ENCODE measurements around the gene DAB1. TPM values are rescaled to one million over a fixed set of nuclear protein-coding genes. Genes with fewer than 3 reads are reported as not detected.

Gene DAB1
- total RNA-seq, 1 experiment from 2014 or later, result not detected

DNA sequence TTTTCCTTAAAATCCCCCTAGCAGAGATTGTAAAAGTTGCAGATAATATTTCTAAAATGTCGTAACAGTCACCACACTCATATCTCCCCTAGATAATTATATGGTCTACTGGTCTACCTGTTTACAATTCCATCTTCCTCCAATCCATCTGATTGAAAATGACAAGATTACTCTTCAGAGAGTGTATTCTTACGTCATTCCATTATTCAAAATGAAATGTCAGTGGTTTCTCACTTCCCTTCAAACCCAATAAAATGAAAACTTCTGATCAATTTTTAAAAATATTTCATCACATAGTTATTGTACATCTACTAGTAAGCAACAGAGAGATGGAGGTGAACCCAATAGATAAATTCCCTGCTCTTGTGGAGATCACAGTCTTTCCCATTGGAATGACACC, 255.9 kb downstream of the DAB1 start:
- DNase-seq (ENCODE audit: low read depth), result no peak

DNA sequence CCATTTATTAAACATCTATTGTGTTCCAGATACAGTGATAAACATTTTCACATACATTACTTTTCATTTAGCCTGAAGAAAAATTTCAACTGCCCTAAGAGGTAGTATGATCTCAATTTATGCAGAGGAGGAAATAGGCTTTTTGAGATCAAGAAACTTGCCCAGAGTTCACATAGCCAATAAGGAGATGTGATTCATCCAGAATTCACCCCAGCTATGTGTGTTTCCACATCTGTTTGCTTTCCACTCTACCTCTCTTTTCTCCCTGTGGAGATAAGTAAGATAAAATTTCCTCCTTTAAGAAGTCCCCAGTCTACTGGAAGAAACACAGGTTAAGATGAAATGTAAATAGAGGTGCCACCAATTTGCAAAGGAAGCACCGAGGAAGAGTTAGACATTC, 258.3 kb downstream of the DAB1 start:
- DNase-seq (ENCODE audit: low read depth), result no peak

DNA sequence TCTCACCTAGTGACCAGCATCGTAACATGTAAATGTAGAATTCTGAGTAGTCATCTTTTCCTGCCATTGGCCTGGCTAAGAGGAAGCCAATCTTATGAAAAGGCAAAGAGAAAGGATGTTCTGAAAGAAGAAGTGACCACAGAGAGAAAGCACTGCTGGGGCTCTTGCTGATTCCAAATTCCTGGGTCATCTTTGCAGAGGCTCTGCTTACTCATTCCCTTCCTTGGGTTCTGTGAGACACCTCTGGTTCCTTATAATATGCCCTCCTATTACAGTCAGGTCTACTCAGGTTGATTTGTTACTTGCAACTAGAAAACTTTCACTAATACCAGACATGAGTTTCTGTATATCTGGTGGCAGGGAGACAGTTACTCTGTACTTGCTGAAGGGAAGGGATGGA, 259.3 kb downstream of the DAB1 start:
- DNase-seq (ENCODE audit: low read depth), result no peak

DNA sequence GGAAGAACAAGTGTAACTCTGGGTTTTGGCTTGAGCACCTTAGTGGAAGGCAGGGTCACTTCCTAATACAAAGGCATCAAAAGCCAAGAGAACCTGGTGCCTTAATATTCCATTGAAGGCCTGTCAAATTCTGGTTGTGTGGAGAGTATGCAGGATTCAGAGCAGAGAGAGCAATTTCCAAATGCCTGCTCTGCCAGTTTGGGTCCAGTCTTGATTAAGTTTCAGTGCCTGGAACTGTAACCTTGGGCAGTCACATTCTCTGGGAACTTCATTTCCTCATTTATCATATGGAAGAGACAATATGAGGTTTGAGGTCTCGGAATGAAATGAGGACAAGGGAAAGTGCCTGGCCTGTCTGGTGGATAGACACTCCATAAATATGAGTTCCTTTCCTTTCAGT, 260.1 kb downstream of the DAB1 start:
- DNase-seq (ENCODE audit: low read depth), result no peak

DNA sequence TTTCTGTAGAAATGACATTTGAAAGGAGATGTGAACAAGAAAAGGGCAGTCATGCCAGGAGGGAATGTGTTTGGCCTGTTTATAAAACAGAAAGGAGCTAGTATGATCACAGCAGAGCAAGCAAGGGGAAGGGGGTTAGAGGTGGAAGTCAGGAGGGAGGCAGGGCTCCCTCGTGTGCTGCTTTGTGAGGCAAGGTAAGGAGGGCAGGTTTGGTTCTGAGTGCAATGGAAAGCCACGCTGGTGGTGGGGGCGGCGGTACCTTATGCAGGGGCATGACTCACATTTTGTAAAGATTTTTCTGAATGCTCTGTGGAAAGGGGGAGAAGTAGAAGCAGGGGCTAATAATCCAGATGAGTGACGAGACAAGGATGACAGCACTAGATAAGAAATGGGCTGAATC, 260.5 kb downstream of the DAB1 start:
- no peak for DNase-seq (ENCODE audit: low read depth)

DNA sequence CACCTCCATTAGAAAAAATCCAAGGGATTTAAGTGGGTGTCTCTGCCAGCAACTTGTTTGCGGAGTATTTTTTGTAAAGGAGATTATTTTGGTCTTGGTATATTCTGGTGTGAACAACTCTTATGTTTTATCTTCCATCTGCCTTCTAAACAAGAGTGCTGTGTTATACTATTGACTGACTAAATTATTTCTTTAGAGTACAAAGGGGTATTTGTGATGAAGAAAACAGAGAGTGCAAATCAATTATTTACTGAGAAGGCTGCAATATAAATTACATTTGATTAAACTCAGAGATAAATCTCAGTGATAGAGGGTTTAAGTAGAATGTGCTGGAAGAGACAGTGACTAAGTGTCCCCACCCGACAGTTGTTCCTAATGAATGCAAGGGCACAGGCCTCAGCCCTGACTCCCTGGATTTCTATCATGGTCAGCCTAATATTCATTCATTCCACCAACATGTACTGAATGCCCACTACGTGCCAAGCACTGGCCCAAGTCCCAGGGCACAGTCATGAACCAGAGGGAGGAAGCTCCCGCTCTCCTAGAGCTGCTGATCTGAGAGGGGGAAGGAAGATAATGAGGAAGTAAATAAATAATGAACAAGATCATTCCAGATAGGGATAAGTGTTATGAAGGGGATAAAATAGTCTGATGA, 261.1 kb downstream of the DAB1 start:
- no peak for DNase-seq (ENCODE audit: low read depth)

DNA sequence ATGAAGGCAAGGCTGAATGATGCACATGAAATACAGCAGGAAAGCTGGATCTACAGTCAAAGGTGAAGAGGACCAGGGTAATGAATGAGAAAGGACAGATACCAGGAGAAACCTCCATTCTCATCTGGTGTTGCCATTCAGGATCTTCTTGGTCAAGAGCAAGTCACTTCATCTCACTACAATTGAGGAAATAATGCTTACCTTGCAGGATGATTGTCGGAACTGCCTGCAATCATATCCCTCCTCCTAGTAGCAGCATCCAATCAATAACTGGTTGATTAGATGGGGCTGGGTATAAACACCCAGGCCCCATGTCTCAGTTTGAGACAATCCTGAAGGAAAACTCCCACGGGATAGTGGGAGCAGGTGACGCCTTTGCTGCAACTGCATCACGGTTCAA, 263.3 kb downstream of the DAB1 start:
- no peak for DNase-seq (ENCODE audit: low read depth)

DNA sequence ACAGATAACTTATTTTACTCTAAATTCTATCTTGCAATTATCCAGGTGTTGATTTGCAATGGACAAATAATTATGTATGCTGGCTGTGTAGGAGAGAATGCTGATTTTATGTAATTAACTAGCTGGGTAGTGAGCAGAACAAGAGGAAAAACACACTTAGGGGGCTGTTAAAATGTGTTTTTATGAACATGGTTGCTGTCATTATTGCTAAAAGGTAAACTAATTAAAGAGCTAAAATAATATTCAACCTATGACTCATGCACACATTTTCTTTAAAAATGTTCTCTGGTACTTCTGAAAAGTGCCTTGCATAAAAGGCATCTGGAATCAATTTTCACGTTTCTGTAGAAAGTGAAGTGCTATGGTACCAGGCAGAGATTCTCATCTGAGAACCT, 265.3 kb downstream of the DAB1 start:
- no peak for DNase-seq (ENCODE audit: low read depth)

DNA sequence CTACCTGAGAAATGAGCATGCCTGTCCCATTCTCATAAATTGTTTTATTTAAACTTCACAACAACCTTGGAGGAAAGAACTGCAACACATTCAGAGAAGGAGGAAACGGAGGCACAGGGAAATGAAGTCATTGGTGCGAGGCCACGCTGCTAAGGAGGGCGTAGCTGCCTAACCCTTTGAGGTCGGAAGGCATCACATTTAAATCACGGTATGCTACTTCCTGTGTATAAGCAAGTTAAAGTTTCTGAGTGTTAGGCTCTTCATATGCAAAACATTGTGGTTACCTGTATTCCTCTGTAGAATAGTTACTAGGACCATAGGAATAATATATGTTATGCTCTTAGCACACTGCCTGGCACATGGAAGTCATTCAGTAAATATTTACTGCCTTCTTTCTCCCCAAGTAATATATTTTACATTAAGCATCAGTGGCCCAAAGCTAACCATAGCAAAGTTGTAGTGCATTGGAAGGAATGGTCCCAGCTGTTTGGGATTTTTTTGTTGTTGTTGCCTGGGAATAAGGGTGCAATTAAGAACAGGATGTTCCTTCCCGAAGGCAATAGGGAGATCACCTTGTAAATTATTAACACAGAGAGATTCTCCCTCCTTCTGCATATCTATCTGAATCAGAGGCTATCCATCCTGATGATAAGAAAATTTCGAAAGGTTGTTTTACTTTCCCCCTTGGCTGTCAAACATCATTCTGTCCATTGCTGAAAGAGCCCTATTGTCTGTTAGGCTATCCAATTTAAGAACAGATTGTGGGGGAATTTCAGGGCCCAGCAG, 265.8 kb downstream of the DAB1 start:
- DNase-seq (ENCODE audit: low read depth), result no peak

DNA sequence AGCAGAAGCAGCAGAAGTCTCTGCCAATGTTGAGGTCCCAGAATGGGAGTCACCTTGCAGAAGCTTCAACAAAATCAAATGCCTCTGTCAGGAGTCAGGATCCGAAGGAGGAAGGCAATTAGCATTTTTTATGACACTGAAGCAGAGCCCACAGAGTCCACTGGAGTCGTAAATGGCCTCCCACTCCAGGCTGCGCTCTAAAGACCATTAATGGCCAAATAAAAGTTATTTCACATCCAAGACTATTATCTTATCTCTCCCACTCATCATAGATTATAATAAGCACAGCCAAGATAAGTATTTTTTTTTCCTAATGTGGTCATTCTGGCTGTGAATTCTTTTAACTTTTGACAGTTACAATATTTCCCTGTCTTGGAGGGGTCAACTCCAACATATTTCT, 267.0 kb downstream of the DAB1 start:
- no peak for DNase-seq (ENCODE audit: low read depth)

DNA sequence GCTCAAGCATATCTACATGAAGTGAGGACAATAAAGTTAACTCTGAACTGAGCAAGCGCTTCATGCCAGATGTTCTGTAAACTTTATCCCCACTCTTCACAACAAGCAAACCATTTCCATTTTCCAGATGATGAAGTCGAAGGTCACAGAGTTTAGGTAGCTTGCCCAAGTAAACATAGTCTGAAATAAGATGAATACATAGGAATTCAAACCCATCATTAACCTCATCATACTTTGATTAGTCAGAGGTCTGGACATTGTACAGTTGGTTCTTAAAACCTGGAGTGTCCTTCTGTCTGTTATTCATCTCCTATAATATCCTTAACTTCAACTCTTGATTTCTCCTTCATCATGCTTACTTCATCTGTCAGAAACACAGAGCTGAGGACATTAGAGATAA, 277.8 kb downstream of the DAB1 start:
- DNase-seq (ENCODE audit: low read depth), result no peak

DNA sequence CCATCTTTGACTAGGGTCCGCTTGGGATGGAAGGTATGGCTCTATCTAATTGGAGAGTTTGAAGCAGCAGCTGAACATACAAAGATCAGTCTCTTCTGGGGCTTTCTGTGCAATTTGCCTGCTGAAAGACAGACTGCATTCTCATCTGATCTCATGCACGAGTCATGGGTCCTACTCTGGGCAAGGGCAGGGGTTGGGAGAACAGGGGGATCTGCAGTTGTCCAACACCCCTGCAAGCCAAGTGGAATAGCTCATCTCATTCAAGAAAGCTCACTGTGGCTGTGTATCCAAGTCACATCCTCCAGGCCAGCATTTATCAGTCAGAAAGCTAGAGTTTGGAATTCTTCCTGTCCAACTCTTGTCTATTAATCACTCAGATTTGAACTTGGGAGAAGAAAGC, 280.9 kb downstream of the DAB1 start:
- DNase-seq (ENCODE audit: low read depth), result no peak

DNA sequence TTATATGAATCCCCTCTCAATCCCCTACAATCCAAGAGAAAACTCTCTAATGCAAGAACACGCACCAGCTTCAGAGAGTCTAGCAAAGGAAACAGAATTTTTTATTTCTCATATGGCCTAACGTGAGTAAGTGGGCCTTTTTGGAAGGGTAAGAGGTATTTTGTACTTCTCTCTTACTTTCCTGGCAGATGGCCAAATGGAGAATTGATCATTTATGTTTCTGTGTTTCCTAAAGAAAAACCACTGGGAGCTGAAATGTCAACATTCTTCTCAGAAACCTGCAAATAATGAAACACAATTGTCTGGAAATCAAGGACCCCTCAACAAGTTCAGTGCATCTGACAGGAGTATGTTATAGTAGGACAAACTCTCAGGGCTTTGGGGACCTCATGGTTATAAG, 281.7 kb downstream of the DAB1 start:
- no peak for DNase-seq (ENCODE audit: low read depth)

DNA sequence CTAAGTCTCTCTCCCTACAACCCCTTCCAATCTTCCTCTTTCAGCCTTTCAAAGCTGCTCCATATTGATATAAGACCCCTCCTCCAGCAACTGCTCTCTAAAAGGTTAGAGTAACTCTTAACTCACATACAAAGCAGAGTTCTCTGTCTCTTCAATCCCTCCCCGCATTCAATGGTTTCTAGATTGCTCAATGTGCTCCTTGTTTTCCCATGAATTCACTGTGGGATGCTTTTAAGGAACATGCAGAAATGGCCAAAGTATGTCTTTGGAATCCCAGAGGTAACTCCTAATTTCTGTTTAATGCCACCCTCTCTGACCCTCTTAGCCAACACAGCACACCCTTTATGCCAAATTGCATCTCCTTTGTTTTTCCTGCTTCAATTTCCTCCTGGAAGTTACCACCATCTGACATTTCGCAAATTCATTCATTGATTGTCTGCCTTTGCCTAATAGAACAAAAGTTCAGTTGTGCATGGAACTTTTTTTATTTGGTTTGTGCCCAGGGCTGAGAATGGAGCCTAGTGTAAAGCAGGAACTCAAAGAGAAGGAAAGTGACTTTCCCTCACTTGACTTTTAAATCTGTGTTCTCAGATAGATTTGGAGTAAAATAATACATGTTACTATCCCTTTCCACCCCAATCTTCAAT, 285.3 kb downstream of the DAB1 start:
- DNase-seq (ENCODE audit: low read depth), result no peak

DNA sequence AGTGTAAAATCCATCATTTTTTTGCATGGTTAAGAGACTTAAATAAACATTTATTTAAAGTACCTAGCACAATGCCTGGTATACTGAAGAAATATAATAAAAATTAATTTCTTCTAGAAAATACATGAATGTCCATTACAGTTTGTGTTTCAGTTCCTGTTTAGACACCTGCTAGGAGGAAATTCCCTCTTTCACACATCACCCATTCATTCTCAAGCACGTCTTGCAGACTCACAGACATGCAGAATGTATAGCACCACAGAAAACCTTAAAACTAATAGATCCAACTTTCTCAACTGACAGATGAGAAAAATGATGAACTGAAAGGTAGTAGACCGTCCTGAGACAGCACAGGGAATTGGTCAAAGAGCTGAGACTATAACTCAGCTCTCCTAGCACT, 285.9 kb downstream of the DAB1 start:
- no peak for DNase-seq (ENCODE audit: low read depth)

DNA sequence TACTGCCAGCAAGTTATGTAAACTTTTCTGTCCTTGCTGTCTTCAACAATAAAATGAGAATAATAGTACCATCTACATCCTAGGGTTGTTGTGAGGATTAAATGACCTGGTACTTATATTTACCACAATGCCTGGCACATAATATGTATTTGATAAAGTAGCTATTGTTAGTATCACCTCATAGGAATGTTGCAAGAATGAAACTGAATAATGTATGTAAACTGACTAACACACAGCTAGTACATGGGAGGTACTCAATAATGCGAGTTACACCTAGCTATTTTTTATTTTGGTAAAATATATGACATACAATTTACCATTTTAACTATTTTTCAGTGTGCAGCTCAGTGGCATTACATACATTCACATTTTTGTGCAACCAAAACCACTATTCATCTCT, 289.1 kb downstream of the DAB1 start:
- no peak for DNase-seq (ENCODE audit: low read depth)

DNA sequence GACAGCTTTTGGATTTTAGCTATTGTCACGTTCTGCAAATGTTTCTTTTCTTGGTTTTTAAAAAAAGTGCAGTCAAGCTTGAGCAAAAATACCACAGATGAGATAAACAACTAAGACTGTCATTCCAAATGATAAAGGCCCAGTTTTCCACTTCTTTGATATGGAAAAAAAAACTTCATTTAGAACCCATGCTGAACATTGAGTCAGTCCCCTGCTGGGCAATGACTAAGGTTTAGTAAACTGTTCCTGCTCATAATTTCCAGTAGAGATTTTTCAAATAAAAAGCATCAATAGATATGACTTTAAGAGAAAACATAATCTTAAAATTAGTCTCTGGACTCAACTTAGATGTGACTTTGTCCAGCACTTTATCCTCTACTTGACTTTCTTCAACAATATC, 290.2 kb downstream of the DAB1 start:
- no peak for DNase-seq (ENCODE audit: low read depth)

DNA sequence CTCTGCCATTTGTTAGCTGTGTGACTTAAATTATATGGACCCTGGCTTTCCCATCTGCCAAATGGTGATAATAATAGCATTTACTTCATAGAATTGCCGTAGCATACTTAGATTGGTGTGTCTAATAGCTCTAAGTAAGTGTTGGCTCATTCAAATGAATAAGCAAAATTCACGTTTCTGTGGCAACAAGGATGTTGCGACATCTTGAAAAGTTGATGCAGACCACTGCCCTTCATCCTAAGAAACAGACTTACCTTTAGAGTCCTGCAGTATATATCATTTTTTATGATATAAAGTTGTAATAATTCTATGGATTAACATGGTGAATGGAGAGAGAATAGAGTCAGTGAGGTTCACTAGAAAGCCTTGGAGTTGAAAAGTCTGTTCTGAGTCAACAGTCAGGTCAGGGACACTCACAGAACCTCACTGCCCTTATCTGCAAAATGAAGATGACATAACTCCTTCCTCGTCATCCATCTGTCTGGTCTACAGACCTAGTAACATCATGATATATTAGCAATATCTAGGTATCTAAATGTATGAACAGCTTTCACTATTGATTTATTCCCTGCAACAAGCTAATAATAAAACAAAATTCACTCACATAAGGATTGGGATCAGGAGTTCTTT, 290.8 kb downstream of the DAB1 start:
- DNase-seq (ENCODE audit: low read depth), result no peak

DNA sequence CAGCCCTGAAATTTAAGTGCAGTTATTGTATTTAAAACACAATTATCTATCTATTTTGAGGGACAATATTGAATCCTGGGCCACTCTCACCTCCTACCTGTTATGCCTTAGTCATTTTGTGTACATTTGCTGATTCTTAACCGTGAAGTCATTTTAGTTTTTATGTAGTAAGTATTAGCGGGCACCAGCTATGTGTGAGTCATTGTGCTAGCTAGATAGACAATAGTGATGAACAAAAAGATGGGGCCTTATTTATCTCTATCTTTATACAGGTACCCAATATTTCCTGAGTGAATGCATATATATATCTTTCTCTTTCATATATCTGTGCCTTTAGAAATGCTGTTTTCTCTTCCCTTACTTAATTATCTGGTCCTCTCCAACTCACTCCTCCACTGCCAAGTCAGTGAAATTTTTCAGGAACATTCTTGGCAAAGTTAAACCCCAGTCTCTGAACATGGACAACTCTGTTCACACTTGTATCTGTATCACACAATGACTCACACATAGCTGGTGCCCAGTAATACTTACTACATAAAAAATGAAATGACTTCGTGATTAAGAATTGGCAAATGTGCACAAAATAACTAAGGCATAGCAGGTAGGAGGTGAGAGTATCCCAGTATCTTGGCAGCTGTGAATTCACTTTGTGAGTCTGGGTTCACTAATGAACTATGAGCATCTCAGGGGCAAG, 292.0 kb downstream of the DAB1 start:
- DNase-seq (ENCODE audit: low read depth), result no peak

DNA sequence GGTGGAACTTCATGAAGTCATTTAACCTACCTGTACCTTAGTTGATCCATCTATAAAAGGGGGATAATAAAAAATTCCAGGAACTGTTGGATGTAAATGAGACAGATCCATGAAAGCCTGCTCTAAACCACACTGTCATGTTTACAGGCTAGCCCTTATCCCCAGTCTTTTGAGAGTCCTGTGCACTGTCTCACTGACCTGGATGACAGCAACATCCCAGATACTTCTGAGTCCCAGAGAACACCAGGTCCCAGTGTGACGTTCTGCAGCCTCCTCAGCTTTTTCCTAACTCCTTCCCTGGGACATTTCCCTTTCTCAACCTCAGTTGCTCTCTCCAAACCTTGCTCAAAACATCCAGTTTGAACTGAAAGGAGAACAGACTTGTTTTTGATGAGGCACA, 292.6 kb downstream of the DAB1 start:
- no peak for DNase-seq (ENCODE audit: low read depth)

DNA sequence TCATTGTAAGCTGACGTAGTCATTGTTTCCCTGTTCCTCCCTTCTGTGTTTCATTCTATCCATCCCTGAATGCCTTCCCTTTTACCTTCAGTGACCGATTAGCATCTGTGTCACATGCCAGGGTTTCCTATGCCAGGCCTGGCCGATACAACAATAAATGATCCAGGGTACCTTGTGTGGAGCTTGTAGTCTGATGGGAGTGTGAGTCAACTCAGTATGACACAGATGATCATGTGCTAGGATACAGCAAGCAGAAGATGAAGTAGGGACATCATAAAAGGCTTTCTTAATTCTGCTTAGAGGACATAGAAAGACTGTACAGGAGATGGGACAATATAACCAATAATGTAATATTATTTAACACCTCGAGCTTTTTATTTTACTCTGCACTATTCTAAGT, 294.0 kb downstream of the DAB1 start:
- DNase-seq (ENCODE audit: low read depth), result no peak

DNA sequence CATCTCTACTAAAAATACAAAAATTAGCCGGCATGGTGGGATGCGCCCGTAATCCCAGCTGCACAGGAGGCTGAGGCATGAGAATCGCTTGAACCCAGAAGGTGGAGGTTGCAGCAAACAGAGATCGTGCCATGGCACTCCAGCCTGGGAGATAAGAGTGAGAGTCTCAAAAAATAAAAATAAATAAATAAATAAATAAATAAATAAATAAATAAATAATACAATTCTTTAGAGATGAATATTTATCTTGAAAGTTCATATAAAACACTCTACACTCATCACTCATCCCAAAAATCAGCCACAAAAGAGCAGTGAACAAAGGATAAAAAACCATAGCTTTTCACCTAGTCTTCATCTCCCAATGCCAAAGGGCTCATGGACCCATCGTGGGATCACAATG, 295.9 kb downstream of the DAB1 start:
- no peak for DNase-seq (ENCODE audit: low read depth)
